SK-N-SH (cell line): ENCODE results near the gene CT55. TPM values are rescaled to one million over a fixed set of nuclear protein-coding genes. Genes with fewer than 3 reads are reported as not detected.
"Not testable (repeated sequence)": the region's sequence is repeated elsewhere in the genome, so short reads cannot be mapped to it uniquely, and the experiment has no call there.

Experiments used
- CTCF ChIA-PET: fragments of 300-600, 350-600 bp; formaldehyde crosslinking; extraction: SDS; loops from one replicate; lab custom pipeline; 2021; lab: Yijun Ruan, JAX
- POLR2A ChIA-PET: fragments of 350-600 bp; sonication (Branson Sonifier 250); formaldehyde crosslinking; extraction: SDS; loops from one replicate; lab custom pipeline; 2020; ENCODE audit warnings: antibody characterized with exemption, inconsistent platforms; lab: Yijun Ruan, JAX
- DNase-seq: peaks from one replicate; pipeline ENCODE4 v3.0.0; 2012
- H2AFZ ChIP-seq: fragments of 200-600 bp; sonication (generic); 2 replicates; pipeline ENCODE4 v1.8.1; 2016; ENCODE audit warnings: antibody characterized with exemption, mild to moderate bottlenecking, low read depth
- H3F3A ChIP-seq: fragments of 200-600 bp; sonication (generic); replicated peaks from 2 replicates; pipeline ENCODE3; 2016; ENCODE audit warnings: antibody characterized with exemption, mild to moderate bottlenecking; ENCODE audit not compliant: insufficient read depth
- H3K27ac ChIP-seq, 2 experiments: fragments of 200-500 bp in 1 of 2; fragments of 200-600 bp in 1 of 2; sonication (Bioruptor generic) in 1 of 2; sonication (generic), shearing (Covaris generic) in 1 of 2; 2 replicates each; pipeline versions ENCODE4 v1.5.1 to v1.6.1; 2014 to 2016; ENCODE audit warnings: low read depth in 2 of 2, inconsistent platforms in 1 of 2, low read length in 1 of 2, mild to moderate bottlenecking in 1 of 2, mixed read lengths in 1 of 2
- H3K27me3 ChIP-seq: fragments of 200-600 bp; sonication (generic), shearing (Covaris generic); 2 replicates; pipeline ENCODE4 v1.6.1; 2016; ENCODE audit warnings: mixed run types; ENCODE audit not compliant: insufficient read depth
- H3K36me3 ChIP-seq, 2 experiments: fragments of 200-500 bp in 1 of 2; fragments of 200-600 bp in 1 of 2; sonication (Bioruptor generic) in 1 of 2; sonication (generic) in 1 of 2; replicated peaks in 1 of 2; 2 replicates each; pipeline versions ENCODE3 to v1.5.1; 2014 to 2016; ENCODE audit warnings: low read length in 1 of 2, mild to moderate bottlenecking in 1 of 2; ENCODE audit not compliant: insufficient read depth in 2 of 2, control insufficient read depth in 1 of 2
- H3K4me1 ChIP-seq, 2 experiments: fragments of 200-500 bp in 1 of 2; fragments of 200-600 bp in 1 of 2; sonication (Bioruptor generic) in 1 of 2; sonication (generic), shearing (Covaris generic) in 1 of 2; 2 replicates each; pipeline versions ENCODE4 v1.5.1 to v1.6.1; 2014 to 2016; ENCODE audit warnings: low read depth in 1 of 2, low read length in 1 of 2, mixed run types in 1 of 2; ENCODE audit not compliant: insufficient read depth in 2 of 2, control insufficient read depth in 1 of 2
- H3K4me2 ChIP-seq: fragments of 200-600 bp; sonication (generic), shearing (Covaris generic); 2 replicates; pipeline ENCODE4 v1.6.1; 2017; ENCODE audit warnings: mixed run types
- H3K4me3 ChIP-seq, 2 experiments: fragments of 200-500 bp in 1 of 2; fragments of 200-600 bp in 1 of 2; sonication (Bioruptor generic) in 1 of 2; sonication (generic), shearing (Covaris generic) in 1 of 2; 2 replicates each; pipeline versions ENCODE4 v1.5.1 to v1.8.1; 2014 to 2016; ENCODE audit warnings: low read depth in 2 of 2, inconsistent platforms in 1 of 2, low read length in 1 of 2, mild to moderate bottlenecking in 1 of 2, mixed read lengths in 1 of 2, moderate library complexity in 1 of 2
- H3K79me2 ChIP-seq: fragments of 200-600 bp; sonication (generic); 2 replicates; pipeline ENCODE4 v1.8.1; 2017; ENCODE audit warnings: mild to moderate bottlenecking; ENCODE audit not compliant: insufficient read depth
- H3K9ac ChIP-seq: fragments of 200-600 bp; sonication (generic); 2 replicates; pipeline ENCODE4 v1.6.1; 2017; ENCODE audit warnings: mixed run types
- H3K9me2 ChIP-seq: fragments of 200-600 bp; sonication (generic); 2 replicates; pipeline ENCODE4 v1.6.1; 2017; ENCODE audit warnings: mixed run types
- H3K9me3 ChIP-seq: fragments of 200-600 bp; sonication (generic); 2 replicates; pipeline ENCODE4 v1.6.1; 2017; ENCODE audit warnings: mixed run types, mild to moderate bottlenecking, moderate library complexity
- H4K20me1 ChIP-seq: fragments of 200-600 bp; sonication (generic); 2 replicates; pipeline ENCODE4 v1.6.1; 2017; ENCODE audit warnings: mild to moderate bottlenecking, mixed run types; ENCODE audit not compliant: insufficient read depth
- CHD2 ChIP-seq: fragments of 150-350 bp; IDR thresholded peaks from 2 replicates; pipeline ENCODE4 v1.6.1; 2018; ENCODE audit warnings: low read length; ENCODE audit not compliant: partially characterized antibody
- CTCF ChIP-seq: fragments of 200-600 bp; sonication (generic); IDR thresholded peaks from 2 replicates; pipeline ENCODE4 v1.6.1; 2017; ENCODE audit warnings: antibody characterized with exemption, mild to moderate bottlenecking, moderate library complexity
- ELF1 ChIP-seq: IDR thresholded peaks from 2 replicates; pipeline ENCODE4 v1.4.0; 2012
- EP300 ChIP-seq, 2 experiments: IDR thresholded peaks; 2 replicates each; pipeline versions ENCODE4 v1.4.0 to v1.6.1; 2012; ENCODE audit warnings: borderline replicate concordance in 1 of 2, low read depth in 1 of 2, low read length in 1 of 2
- EZH2phosphoT487 ChIP-seq: fragments of 200-600 bp; sonication (generic); IDR thresholded peaks from 2 replicates; pipeline ENCODE4 v1.6.1; 2017; ENCODE audit warnings: low read depth, mixed run types, mild to moderate bottlenecking, antibody characterized with exemption, moderate library complexity, borderline replicate concordance
- JUND ChIP-seq: IDR thresholded peaks from 2 replicates; pipeline ENCODE4 v1.4.0; 2012
- MAX ChIP-seq: IDR thresholded peaks from 2 replicates; pipeline ENCODE4 v1.4.0; 2012; ENCODE audit warnings: low read depth
- RCOR1 ChIP-seq: fragments of 150-350 bp; IDR thresholded peaks from 2 replicates; pipeline ENCODE4 v1.6.1; 2017; ENCODE audit warnings: antibody characterized with exemption, low read length
- REST ChIP-seq: IDR thresholded peaks from 2 replicates; pipeline ENCODE4 v1.6.1; 2012; ENCODE audit warnings: mild to moderate bottlenecking, low read depth, low read length, moderate library complexity
- SIN3A ChIP-seq: IDR thresholded peaks from 2 replicates; pipeline ENCODE4 v1.6.1; 2012; ENCODE audit warnings: low read depth, mild to moderate bottlenecking, low read length, moderate library complexity, borderline replicate concordance
- SMC3 ChIP-seq: IDR thresholded peaks from 2 replicates; pipeline ENCODE4 v1.6.1; 2012; ENCODE audit warnings: low read depth, low read length, improper control_type of control experiment
- TCF12 ChIP-seq: IDR thresholded peaks from 2 replicates; pipeline ENCODE4 v1.4.0; 2012
- ZBTB33 ChIP-seq: IDR thresholded peaks from 2 replicates; pipeline ENCODE4 v1.4.0; 2012; ENCODE audit warnings: low read depth, borderline replicate concordance
- WGBS: methylation state at CpG from one replicate; pipeline ENCODE4 v1.1.6; 2017; ENCODE audit warnings: low lambda C conversion rate; 5-methylcytosine and 5-hydroxymethylcytosine counted together
- polyA plus RNA-seq, 3 experiments: library from polyadenylated mRNA; depleted of rRNA; stranded (reverse); fragments of >200 nt; gene quantifications; 2 replicates each; pipeline ENCODE4 v1.2.3, GENCODE V29; 2012

CT55 gene
- polyA plus RNA-seq, 1 of the 3 experiments (the other 2 are of a cell fraction): 1.5 TPM

- H3K9me2 ChIP-seq, H3K27ac ChIP-seq, H3K4me1 ChIP-seq, H3F3A ChIP-seq, H3K4me3 ChIP-seq, DNase-seq, H3K9me3 ChIP-seq, H4K20me1 ChIP-seq, H3K27me3 ChIP-seq, H3K4me2 ChIP-seq, H3K9ac ChIP-seq, POLR2A ChIA-PET, H3K36me3 ChIP-seq, CTCF ChIA-PET, H3K79me2 ChIP-seq, H2AFZ ChIP-seq: not testable (repeated sequence)
- WGBS: no CpG with 5 or more reads among the region's 2 CpGs
Measured at GRCh38 chrX:135116064-135116463, 55.1 kb downstream of the CT55 start.

GRCh38 chrX:135114392-135114791 is 56.8 kb downstream of the CT55 start:
- Histone ChIP-seq H3K9me3 (no peaks in the 10 kb centered on the region), H3K27ac (no peak overlapping the region), H2AFZ (no peak overlapping the region), H3F3A (no peaks in the 10 kb centered on the region), H3K9me2 (no peaks in the 10 kb centered on the region), H3K4me3 (no peak overlapping the region), H3K9ac (no peak overlapping the region), H3K79me2 (no peaks in the 10 kb centered on the region), H3K27me3 (no peaks in the 10 kb centered on the region; the same call in 1 of the 2 replicates), H3K4me1 (no peaks in the 10 kb centered on the region), H3K4me2 (no peak overlapping the region), H3K36me3 (no peaks in the 10 kb centered on the region), H4K20me1 (no peaks in the 10 kb centered on the region)
- TF ChIP-seq ELF1 (no peak), TCF12 (no peak), SMC3 (no peak), CHD2 (no peak), EP300 (IDR thresholded peaks at IDR 0.05; ENCODE audit: borderline replicate concordance in 1 of 2, low read depth in 1 of 2, low read length in 1 of 2) (no peak), SIN3A (no peak), ZBTB33 (no peak), CTCF (no peak), MAX (no peak), EZH2phosphoT487 (no peak), REST (no peak), JUND (no peak), RCOR1 (no peak)
- DNase-seq: no peak
- CTCF ChIA-PET: no interaction called here
- 43% methylated on average over 2 of the region's 2 CpGs for WGBS
- POLR2A ChIA-PET: no interaction called here
